ENCODE measurements around the gene HNRNPLL. TPM values are rescaled to one million over a fixed set of nuclear protein-coding genes. Genes with fewer than 3 reads are reported as not detected.
"Not testable (repeated sequence)": the region's sequence is repeated elsewhere in the genome, so short reads cannot be mapped to it uniquely, and the experiment has no call there.

HNRNPLL gene
- 10 to 100 TPM; 50.6 to 52.2 TPM for total RNA-seq

- Mint-ChIP-seq H3K27me3 (no peaks in the 10 kb centered on the region), H3K4me3 (peak within 1 kb of the TSS; percentile 86), H3K36me3 (peaks cover 13% of the 10 kb centered on the region), H3K9me3 (no peaks in the 10 kb centered on the region), H3K27ac (peak within 1 kb of the TSS; percentile 89), H3K4me1 (peaks cover 49% of the 10 kb centered on the region)
- DNase-seq, result peak; percentile 96
These were observed at the start of gene HNRNPLL for GRCh38 chr2:38602732-38603401. Gene HNRNPLL, minus strand, starts transcription at chr2:38602928. Its CDS starts 302 bp downstream, at chr2:38602626.

- Mint-ChIP-seq H3K4me1 (peaks cover 55% of the 10 kb centered on the region), H3K9me3 (no peaks in the 10 kb centered on the region), H3K27me3 (no peaks in the 10 kb centered on the region), H3K27ac (peak overlapping the region; percentile 27), H3K4me3 (no peak overlapping the region), H3K36me3 (no peaks in the 10 kb centered on the region)
- DNase-seq, result no peak
These were observed 48.0 kb upstream of the HNRNPLL start for GRCh38 chr2:38650717-38651116.

GRCh38 chr2:38650012-38650411 lies 47.3 kb upstream of the HNRNPLL start:
- no peak overlapping the region for H3K27ac Mint-ChIP-seq
- no peaks in the 10 kb centered on the region for H3K36me3 Mint-ChIP-seq
- H3K27me3 Mint-ChIP-seq, result no peaks in the 10 kb centered on the region
- no peak for DNase-seq
- no peak overlapping the region for H3K4me3 Mint-ChIP-seq
- peaks cover 51% of the 10 kb centered on the region for H3K4me1 Mint-ChIP-seq
- H3K9me3 Mint-ChIP-seq, result no peaks in the 10 kb centered on the region

GRCh38 chr2:38649176-38649728 lies 46.5 kb upstream of the HNRNPLL start:
- DNase-seq, result no peak
- Mint-ChIP-seq H3K36me3 (no peaks in the 10 kb centered on the region), H3K4me1 (peaks cover 48% of the 10 kb centered on the region), H3K4me3 (no peak overlapping the region), H3K9me3 (no peaks in the 10 kb centered on the region), H3K27ac (no peak overlapping the region), H3K27me3 (no peaks in the 10 kb centered on the region)

- Mint-ChIP-seq H3K36me3 (peaks cover 3% of the 10 kb centered on the region), H3K27ac (no peak overlapping the region), H3K27me3 (no peaks in the 10 kb centered on the region), H3K9me3 (peaks cover 3% of the 10 kb centered on the region), H3K4me3 (no peak overlapping the region), H3K4me1 (peaks cover 43% of the 10 kb centered on the region)
- DNase-seq, result no peak
These were observed 45.5 kb upstream of the HNRNPLL start for GRCh38 chr2:38648107-38648761.

- H3K9me3 Mint-ChIP-seq, H3K27me3 Mint-ChIP-seq, DNase-seq, H3K36me3 Mint-ChIP-seq: not testable (repeated sequence)
- peaks cover 29% of the 10 kb centered on the region for H3K4me1 Mint-ChIP-seq
- H3K4me3 Mint-ChIP-seq, result peak overlapping the region; percentile 26
- H3K27ac Mint-ChIP-seq, result peak overlapping the region; percentile 66
These were observed 41.2 kb upstream of the HNRNPLL start for GRCh38 chr2:38643683-38644511.

- H3K4me1 Mint-ChIP-seq, result peaks cover 29% of the 10 kb centered on the region
- H3K27ac Mint-ChIP-seq, result peak overlapping the region; percentile 66
- H3K27me3 Mint-ChIP-seq, result peaks cover 3% of the 10 kb centered on the region
- DNase-seq, result no peak
- H3K4me3 Mint-ChIP-seq, result no peak overlapping the region
- peaks cover 3% of the 10 kb centered on the region for H3K36me3 Mint-ChIP-seq
- H3K9me3 Mint-ChIP-seq, result peaks cover 3% of the 10 kb centered on the region
These were observed 40.4 kb upstream of the HNRNPLL start for GRCh38 chr2:38643021-38643671.

GRCh38 chr2:38642373-38643017 lies 39.8 kb upstream of the HNRNPLL start:
- H3K9me3 Mint-ChIP-seq, H3K36me3 Mint-ChIP-seq, H3K4me3 Mint-ChIP-seq, H3K27me3 Mint-ChIP-seq, DNase-seq: not testable (repeated sequence)
- H3K27ac Mint-ChIP-seq, result peak overlapping the region; percentile 8
- H3K4me1 Mint-ChIP-seq, result peaks cover 24% of the 10 kb centered on the region

GRCh38 chr2:38636069-38636468 lies 33.3 kb upstream of the HNRNPLL start:
- no peak for DNase-seq
- Mint-ChIP-seq H3K4me3 (no peak overlapping the region), H3K9me3 (peaks cover 1% of the 10 kb centered on the region), H3K27ac (no peak overlapping the region), H3K4me1 (peaks cover 30% of the 10 kb centered on the region), H3K27me3 (peaks cover 3% of the 10 kb centered on the region), H3K36me3 (no peaks in the 10 kb centered on the region)

- H3K27me3 Mint-ChIP-seq, result peaks cover 3% of the 10 kb centered on the region
- peaks cover 30% of the 10 kb centered on the region for H3K4me1 Mint-ChIP-seq
- H3K36me3 Mint-ChIP-seq, result no peaks in the 10 kb centered on the region
- no peak for DNase-seq
- H3K27ac Mint-ChIP-seq, result no peak overlapping the region
- peaks cover 1% of the 10 kb centered on the region for H3K9me3 Mint-ChIP-seq
- H3K4me3 Mint-ChIP-seq, result no peak overlapping the region
These were observed 32.4 kb upstream of the HNRNPLL start for GRCh38 chr2:38635139-38635538.

- Mint-ChIP-seq H3K9me3 (peaks cover 5% of the 10 kb centered on the region), H3K4me3 (no peak overlapping the region), H3K27me3 (peaks cover 3% of the 10 kb centered on the region), H3K4me1 (peaks cover 28% of the 10 kb centered on the region), H3K36me3 (no peaks in the 10 kb centered on the region), H3K27ac (no peak overlapping the region)
- no peak for DNase-seq
These were observed 32.0 kb upstream of the HNRNPLL start for GRCh38 chr2:38634684-38635083.

- peaks cover 6% of the 10 kb centered on the region for H3K9me3 Mint-ChIP-seq
- H3K27ac Mint-ChIP-seq, result no peak overlapping the region
- H3K4me1 Mint-ChIP-seq, result peaks cover 25% of the 10 kb centered on the region
- DNase-seq, result no peak
- H3K36me3 Mint-ChIP-seq, result no peaks in the 10 kb centered on the region
- no peak overlapping the region for H3K4me3 Mint-ChIP-seq
- peaks cover 3% of the 10 kb centered on the region for H3K27me3 Mint-ChIP-seq
These were observed 31.2 kb upstream of the HNRNPLL start for GRCh38 chr2:38633895-38634294.

- H3K9me3 Mint-ChIP-seq, result peaks cover 6% of the 10 kb centered on the region
- H3K36me3 Mint-ChIP-seq, result no peaks in the 10 kb centered on the region
- H3K27me3 Mint-ChIP-seq, result no peaks in the 10 kb centered on the region
- H3K4me3 Mint-ChIP-seq, result no peak overlapping the region
- peaks cover 21% of the 10 kb centered on the region for H3K4me1 Mint-ChIP-seq
- no peak overlapping the region for H3K27ac Mint-ChIP-seq
- DNase-seq, result no peak
These were observed 30.3 kb upstream of the HNRNPLL start for GRCh38 chr2:38632980-38633379.

- H3K4me1 Mint-ChIP-seq, result peaks cover 22% of the 10 kb centered on the region
- no peak for DNase-seq
- no peaks in the 10 kb centered on the region for H3K36me3 Mint-ChIP-seq
- H3K4me3 Mint-ChIP-seq, result no peak overlapping the region
- H3K9me3 Mint-ChIP-seq, result peaks cover 6% of the 10 kb centered on the region
- no peaks in the 10 kb centered on the region for H3K27me3 Mint-ChIP-seq
- no peak overlapping the region for H3K27ac Mint-ChIP-seq
These were observed 29.2 kb upstream of the HNRNPLL start for GRCh38 chr2:38631976-38632375.
